GM19395 (cell line): ENCODE data around the gene KIF15.

Source experiments
- ATAC-seq: cut with Tn5 transposase; IDR thresholded peaks from one replicate; pipeline ENCODE4 v1.9.1; 2021; ENCODE audit warnings: mild to moderate bottlenecking, moderate library complexity; ENCODE audit not compliant: unreplicated experiment

Gene KIF15

DNA sequence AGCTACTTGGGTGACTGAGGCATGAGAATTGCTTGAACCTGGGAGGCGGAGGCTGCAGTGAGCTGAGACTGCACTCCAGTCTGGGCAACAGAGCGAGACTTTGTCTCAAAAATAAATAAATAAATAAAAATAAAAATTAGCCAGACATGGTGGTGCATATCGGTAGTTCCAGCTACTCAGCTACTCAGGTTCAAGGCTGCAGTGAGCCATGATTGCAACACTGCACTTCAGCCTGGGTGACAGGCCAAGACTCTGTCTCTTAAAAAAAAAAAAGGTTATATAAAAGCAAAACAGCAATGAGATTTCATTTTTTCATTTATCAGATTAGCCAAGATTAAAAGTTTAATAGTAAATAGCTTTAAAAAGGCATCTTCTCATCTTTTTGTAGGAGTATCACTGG, 115.7 kb downstream of the KIF15 start:
- ATAC-seq: no peak

DNA sequence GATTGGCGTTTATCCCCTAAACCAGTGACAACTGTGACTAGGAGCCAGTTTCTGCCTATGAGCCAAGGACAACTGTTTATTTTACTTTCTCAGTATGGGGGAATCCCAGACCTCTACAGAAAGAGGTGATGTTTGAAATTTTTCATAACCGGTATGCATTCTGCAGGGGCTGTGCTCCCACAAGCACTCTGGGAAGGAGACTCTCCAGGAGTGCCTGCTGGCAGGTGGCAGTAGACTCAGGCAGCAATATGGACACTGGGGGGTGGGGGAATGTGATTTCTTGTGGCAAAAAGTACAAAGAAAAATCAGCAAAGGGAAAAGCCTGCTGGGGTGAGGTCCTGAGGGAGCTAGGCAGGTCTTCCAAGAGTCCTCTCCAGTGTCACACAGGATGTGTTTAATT, 118.7 kb downstream of the KIF15 start:
- no peak for ATAC-seq

DNA sequence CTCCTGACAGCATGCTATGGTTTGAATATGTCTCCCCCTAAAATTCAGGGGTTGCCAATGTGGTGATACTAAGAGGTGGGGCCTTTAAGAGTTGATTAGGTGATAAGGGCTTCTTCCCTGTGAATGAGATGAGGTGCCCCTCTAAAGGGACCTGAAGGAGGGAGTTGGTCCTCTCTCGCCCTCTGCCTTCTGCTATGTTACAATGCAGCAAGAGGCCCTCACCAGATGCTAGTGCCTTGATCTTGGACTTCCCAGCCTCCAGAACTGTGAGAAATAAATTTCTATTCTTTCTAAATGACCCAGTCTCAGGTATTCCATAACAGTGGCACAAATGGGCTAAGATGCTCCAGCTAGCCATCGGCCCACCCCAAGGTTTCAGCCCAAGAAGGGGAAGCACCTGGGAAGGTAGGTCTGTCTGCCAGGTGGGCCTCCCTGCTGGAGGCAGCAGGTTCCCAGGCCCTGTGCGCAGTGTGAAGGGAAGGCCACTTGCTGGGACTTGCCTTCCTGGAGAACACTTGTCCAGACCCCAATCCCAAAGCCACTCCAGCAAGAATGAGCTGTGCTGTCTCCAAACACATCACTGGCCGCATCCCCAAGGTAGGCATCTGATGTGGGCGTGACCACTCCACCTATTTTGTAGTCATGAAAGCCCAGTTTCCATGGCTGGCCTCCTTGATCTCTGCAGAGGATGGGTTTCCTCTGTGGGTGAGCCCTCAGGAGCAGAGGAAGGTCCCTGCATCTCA, 121.8 kb downstream of the KIF15 start:
- ATAC-seq: no peak

DNA sequence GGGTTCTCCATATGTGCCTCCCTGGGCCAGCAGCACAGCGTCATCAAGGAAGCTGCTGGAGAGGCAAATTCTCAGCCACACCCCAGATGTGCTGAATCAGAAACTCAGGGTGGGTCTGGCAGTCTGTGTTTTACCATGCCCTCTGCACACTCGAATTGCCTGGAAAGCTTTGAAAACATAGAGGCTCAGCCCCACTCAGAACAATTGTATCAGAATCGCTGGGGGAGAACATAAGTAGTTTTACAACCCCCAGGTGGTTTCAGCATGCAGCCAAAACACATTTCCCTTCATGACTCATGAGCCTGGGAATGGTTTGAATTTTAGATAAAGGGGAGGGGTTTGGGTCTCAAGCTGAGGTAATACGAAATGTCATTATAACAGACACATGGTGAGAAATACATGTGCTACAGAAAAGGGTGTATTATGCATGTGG, 122.4 kb downstream of the KIF15 start:
- ATAC-seq: no peak

DNA sequence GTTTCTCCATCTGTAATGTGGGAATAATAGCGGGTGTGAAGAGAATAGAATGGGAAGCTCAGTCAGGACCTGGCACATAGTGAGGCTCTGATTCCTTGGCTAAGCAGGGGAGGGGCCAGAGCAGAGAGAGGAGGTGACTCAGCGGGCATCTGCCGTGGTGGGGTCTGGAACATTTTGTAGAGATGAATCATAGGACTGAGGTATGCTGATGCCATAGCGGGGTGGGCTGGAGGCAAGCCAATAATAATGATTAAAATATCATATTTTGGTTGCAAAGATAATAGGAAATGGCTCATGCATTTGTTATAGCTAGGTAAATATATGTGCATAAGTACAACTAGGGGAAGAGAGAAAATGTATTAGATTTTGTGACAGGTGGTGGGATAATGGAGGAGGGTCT, 124.0 kb downstream of the KIF15 start:
- no peak for ATAC-seq

DNA sequence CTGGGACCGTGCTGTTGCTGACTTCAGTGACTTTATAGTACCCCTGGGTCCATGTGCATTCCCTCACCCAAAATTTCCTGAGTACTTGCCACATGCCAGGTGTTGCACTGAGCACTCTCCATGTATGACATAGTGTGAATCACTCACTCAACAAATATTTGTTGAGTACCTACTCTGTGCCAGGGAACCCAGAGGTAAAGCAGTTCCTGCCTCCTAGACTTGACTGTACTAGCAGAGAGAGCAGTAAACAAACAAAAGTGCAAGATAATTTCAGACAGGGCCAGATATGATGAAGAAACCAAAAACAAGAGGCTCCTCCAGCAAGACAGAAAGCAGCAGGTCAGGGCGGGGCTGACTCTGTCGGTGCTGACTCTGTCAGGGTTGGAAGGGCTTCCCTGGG, 125.0 kb downstream of the KIF15 start:
- no peak for ATAC-seq

DNA sequence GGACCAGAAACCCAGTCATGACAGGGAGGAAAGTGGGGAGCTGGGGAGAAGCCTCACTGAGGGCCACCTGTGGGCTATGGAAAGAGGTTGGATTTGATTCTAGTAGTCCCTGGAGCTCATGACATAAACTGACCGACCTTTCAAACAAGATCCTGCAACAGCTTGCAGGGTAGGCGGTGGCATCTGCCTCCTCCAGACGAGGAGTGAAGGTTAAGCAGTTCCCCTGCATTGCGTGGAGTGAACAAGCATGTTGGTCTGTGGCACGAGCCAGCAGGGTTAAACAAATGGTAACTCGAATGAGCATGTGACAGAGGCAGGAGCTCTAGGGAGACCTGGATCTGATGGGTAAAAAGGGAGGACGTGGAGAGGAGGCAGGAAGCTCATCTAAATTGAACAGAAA, 125.5 kb downstream of the KIF15 start:
- ATAC-seq: no peak

DNA sequence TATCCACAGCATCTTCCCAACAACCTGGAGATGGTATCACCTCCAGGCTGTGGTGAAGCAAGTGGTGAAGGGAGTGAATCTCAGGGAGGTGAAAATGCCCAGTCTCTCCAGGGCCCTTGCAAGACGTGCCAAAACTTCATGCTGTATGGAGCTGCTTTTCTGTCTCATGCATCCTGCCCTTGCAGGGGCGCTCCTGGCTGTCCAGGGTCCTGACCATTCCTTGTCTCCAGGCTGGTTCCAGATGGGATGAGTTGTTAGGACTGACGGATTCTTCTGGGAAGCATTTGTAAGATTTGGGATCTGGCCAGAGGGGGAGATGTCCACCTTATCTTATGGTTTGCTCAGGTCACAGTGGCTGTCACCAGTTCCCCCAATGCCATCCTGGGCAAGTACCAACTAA, 128.7 kb downstream of the KIF15 start:
- no peak for ATAC-seq

DNA sequence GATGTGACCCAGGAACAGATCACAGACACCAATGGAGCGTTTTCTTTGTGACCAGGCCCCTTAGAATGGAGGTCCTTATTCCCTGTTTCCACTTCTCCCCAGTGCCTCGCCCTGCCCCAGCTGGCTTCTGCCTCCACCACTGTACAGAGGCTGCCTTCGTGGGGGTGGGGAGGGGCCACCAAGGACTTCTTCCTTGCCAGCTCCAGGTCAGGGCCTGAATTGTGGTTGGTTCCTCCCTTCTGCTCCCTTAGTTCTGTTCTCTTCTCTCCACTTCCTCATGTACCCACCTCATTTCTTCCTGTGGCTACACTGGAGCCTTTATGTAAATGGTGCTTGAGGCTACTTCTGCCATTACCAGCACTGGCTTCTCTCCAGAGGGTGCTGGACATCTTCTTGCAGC, 129.3 kb downstream of the KIF15 start:
- no peak for ATAC-seq

DNA sequence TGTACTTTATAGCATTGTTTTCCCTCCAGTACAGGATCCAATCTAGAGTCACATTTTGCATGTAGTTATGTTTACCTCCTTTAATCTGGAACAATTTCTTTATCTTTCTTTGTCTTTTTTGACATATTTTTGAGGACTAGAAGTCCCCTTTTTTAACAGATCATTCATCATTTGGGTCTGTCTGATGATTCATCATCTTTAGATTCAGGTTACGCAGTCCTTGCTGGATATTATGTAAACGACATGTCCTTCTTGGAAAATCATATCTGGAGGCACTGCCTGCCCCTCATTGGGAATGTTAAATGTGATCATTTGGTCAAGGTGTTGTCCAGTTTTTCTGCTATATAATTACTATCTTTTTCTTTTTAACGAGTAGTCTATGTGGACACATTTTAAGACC, 131.1 kb downstream of the KIF15 start:
- ATAC-seq: no peak

DNA sequence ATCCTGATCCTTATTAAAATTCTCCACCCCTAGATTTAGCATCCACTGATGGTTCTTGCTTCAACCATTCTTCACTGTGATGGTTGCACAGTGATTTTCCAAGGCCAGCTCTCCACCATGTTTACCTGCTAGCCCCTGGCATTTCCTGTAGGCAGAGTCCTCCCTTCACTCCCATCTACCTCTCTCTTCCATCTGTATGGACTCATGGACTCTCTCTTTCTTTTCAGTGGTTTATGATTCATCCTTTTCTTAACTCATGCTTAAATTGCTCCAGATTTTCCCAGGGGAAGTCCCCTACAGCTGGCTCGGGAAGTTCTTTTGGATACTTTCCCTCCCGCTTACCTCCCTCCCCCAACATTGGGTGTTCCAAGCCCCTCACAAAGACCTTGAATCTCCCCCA, 131.5 kb downstream of the KIF15 start:
- ATAC-seq: no peak

DNA sequence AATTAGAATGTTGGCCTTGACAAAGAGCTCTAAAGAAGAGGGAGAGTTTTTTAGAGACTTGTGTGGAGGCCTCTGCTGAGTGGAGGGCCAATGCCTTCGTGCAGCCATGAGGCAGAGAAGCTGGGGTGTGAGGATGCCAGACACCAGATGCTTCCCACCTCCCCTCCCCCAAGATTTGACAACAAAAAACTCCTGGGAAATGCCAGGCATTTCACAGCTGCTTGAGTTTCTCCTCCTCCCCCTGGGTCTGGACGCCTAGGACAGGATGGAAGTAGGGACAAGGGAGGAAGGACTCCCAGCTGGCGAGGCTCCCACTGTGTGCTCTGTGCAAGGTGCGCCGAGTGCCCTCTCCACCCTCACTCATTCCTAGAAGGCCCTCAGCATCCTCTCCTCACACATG, 132.9 kb downstream of the KIF15 start:
- no peak for ATAC-seq

DNA sequence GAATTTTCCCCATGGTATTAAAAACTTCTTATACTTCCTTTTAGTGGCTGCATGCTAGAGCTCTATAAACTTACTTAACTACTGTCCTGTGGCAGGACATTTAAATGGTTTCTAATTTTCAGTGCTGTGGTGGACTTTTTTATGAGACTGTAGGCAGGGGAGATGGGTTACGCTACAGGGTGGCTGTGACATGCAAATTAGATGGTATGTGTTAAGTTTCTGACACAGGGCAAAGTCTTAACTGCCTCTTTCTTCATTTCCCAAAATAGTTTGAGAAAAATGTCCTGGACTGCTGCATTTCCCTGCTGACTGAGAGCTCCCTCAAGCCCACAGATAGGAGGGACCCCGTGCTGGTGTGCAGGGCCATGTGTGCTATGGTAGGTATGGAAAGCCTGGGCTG, 134.8 kb downstream of the KIF15 start:
- ATAC-seq: no peak

DNA sequence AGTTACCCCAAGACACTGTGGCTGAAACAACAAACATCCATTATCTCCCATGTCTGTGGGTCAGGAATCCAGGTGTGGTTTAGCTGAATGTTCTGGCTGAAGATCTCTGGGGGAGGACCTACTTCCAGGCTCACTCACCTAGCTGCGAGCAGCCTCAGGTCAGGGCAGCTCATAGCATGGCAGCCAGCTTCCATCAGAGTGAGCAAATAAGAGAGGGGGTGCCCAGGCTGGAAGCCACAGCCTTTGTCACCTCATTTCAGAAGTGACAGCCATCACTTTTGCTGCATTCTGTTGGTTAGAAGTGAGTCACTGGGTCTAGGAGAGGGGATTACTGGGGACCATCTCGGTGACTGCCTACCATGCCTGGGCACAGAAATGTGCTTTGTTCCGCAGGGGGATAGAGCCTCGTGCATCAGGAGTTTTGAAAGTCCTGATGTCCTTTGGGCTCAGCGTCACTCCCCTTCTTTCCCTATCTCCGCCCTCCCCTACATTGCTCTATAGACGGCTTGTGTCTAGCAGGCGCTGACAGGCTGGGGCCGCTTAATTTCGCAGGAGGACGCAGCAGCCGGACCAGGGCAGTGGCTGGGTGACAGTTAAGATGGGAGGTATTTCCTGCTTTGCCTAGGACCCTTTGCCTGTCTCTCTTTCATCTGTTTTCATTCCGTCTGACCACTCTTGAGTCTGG, 138.2 kb downstream of the KIF15 start:
- no peak for ATAC-seq

DNA sequence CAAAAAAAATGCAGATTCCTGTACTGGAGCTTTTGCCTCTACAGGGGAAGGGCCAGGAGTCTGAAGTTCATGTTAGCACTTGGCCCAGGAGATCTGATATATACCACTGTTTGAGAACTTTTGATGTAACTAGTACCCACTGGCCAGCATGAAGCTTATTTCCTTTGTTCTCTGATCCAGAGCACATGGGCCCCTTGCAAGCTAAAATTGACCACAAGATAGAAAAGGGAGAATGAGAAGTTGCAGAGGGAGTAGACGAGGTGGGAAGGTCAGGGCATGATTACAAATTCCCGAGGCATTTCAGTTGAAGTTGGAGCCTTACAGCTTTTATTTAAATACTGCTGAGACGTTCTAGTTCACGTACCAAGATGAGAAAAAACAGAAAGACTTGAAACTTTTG, 141.0 kb downstream of the KIF15 start:
- no peak for ATAC-seq
